T47D (cell line): ENCODE data around the gene OLFML2B.

ENCODE experiments used
- DNase-seq, 2 experiments: peaks; one replicate each; pipeline versions ENCODE4 v3.0.0 to v3.0.0-alpha.2; 2011 to 2012; ENCODE audit warnings: low read depth in 1 of 2, low spot score in 1 of 2
- JUND ChIP-seq: IDR thresholded peaks from 2 replicates; pipeline ENCODE4 v1.6.1; 2012; ENCODE audit warnings: low read depth
- in situ Hi-C: cut with HindIII; loops from 2 replicates; pipeline ENCODE4 v1.10.0; 2016; ENCODE audit warnings: low sequenced_read_pairs, low pct_unique_long_range_greater_than_20kb

Gene OLFML2B

DNA sequence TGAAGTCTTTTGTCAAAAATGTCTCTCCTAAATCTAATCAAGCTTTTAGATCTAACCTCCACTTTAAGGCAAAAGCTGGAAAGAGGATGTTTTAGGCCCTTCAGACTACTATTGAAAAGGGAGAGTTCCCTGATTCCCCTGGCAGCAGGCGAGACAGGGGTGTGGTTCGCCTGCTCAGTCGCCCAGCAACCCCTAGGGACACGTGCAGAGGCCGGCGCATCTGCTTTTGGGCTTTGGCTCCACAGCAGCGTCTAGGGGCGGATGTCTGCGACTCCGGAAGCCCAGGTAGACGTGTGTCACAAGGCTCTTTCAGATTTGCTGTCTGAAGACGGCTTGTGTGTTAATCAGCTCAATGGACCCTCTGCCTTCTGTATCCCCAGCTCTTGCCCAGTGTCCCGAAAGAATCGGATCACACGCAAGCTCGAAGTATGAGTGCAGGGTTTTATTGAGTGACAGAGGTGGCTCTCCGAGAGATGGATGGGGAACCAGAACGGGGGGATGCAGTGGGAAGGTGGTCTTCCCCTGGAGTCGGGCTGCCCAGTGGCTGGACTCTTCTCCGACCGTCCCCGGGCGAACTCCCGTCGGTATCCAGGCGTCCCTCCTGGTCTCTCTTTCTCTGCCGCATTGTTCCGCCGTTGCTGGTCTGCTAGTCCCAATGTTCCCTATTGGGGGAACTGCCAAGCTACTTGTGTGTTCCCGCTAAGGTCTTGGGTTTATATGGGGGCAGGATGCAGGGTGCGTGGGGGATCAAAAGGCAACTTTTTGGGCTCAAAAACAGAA is 45.5 kb downstream of the OLFML2B start:
- no peak for TF ChIP-seq JUND
- DNase-seq = no peak
- in situ Hi-C loops = no loop called here

DNA sequence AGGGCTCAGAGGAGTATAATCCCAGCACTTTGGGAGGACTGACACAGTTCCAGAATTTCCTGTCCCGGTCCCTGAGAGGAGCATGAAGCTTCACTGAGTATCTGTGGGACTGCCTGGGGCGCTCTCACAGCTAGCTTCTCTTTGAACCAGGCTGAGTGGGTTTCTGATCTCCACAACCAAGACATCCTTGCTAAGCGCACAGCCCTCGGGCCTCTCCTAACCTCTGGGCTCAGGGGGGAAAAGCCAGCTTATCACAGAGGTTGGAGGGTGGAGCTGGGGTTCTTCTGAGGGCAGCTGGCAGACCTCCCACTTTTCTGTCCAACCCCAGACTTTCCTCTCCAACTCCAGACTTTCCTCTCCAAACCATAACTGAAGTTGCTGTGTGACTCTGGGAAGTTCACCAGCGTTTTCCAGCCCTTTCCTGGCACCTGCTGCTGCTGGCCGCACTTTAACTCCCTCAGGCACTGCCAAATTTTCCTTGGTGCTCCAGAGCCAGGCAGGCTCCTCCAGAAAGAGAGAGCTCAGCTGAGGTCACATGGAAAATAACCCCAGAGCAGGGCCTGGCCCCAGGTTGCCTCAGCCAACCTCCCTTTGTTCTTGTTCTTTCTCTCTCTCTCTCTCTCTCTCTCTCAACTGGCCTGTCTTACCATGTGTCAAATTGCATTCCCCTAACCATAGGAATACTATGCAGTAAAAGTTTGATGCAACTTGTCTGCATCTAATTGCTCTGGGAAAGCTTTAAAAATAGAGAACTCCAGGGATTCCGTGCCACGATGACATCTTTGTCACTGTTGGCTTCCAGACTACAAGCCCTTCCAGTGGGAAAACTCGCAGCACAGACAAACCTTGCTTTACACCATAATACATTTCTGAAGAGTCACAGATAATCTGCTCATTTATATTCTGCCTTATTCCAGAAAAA is 49.5 kb downstream of the OLFML2B start:
- no peak for DNase-seq
- TF ChIP-seq JUND = no peak
- in situ Hi-C loops = no loop called here

DNA sequence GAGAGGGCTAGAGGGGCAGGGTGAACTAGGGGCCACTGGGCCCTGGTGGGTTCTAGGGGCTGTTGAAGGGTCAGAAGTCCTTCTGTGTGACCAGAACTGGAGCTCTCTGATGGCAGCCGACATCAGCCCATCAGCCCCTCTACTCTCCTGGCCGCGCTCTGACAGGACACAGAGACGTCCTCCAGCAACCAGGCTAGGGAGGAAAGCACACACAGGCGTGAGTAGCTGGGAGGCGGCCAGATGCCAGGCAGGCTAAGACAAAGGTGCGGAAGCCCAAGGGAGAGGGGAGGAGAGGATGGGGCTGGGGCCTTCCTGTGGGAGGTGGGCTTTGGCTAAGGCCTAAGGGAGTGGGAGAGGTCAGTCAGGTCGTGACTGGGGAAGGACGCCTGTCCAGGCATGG is 50.8 kb downstream of the OLFML2B start:
- DNase-seq = no peak
- in situ Hi-C loops = no loop called here
- no peak for TF ChIP-seq JUND

DNA sequence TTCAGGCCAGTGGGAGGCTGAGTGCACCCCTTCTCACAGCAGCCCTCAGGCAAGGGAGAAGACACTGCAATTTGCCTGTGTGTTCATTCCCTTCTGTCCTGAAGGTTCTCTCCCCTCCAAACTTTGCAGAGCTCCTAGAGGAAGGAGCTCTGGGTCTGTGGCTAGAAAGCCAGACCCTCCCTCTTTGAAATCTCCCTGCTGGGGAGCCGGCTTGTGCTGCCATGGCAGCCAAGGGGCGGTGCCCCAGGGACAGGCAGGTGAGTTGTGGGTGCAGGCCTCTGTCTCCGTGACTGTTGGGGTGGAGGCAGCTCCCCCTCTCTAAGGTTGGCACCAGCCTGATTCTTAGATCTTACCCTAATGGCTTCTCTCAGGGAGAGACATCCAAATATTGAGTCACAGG is 53.0 kb downstream of the OLFML2B start:
- TF ChIP-seq JUND = no peak
- in situ Hi-C loops = no loop called here
- no peak for DNase-seq

DNA sequence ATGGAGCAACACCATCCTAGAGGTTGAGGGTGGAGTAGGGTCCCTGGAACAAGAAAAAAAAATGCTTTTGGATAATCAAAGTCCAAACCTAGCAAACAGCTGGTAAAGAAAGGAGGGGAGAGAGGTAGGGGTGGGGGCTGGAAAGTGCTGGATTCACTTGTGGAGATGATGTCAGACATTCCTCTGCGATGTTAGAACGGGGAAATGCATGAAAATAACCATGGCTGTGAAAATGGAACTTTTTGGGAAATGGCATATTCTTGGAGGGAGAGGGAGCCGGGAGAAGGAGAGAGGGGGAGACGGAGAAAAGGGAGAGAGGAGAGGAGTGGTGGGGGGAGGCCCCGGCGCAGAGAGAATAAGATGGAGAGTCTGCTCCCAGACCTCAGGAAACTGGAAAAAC is 53.6 kb downstream of the OLFML2B start:
- in situ Hi-C loops = no loop called here
- TF ChIP-seq JUND = no peak

DNA sequence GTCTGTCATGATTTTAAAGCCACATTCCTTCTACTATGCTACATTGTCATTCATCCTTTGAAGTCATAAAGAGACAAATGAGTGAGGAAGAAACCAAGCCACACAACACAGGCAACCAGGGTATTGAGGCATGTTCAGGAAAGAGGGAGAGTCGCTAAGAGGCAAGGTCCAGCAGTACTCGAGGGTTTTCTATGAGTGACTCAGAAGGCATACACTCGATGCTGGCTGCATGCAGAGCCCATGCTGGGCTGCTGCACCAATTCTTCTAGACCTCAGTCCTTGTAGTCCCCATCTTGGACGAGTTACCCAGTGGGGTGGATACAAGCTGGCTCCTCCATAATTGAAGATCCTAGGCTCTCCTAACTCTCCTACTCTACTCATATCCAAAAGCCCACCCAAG is 57.6 kb downstream of the OLFML2B start:
- no peak for DNase-seq
- TF ChIP-seq JUND = no peak
- in situ Hi-C loops = no loop called here

More for the DNA sequence above, 53.6 kb downstream of the OLFML2B start:
- no peak for DNase-seq

DNA sequence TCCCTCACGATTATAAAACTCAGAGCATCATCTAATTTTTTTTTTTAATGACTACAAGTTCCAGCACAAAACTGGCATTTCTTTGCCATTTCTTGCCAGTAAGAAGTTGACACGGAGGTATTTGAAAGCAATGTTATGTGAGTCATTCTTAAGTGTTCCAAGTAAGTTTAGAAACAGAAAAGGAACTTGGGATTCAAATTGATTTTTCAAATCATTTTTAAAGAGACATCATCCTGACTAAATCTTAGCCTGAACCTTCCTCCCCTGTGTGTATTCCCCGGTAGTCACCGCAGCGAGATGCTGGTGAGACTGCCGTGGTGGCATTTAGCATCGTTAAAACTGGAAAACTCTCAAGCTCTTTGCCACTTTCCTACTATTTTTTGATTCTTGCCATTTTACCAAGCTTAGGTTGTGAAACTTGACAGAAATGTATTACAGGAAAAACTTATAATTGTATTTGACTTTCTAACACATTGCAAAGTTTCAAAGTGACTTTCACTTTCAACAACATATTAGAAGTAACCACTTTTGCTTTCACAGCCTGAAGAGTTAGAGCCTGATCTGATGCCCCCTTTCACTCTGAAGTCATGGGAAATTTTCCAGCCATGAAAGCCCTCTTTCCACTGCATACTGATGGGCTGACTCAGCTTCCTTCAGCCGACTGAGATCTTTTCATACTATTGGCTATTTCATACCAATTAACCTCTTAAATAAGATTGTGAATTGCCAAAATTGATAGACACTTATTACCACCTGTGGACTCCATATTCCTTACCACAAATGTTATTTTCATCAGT is 61.4 kb downstream of the OLFML2B start:
- TF ChIP-seq JUND = no peak
- no peak for DNase-seq
- in situ Hi-C loops = no loop called here

DNA sequence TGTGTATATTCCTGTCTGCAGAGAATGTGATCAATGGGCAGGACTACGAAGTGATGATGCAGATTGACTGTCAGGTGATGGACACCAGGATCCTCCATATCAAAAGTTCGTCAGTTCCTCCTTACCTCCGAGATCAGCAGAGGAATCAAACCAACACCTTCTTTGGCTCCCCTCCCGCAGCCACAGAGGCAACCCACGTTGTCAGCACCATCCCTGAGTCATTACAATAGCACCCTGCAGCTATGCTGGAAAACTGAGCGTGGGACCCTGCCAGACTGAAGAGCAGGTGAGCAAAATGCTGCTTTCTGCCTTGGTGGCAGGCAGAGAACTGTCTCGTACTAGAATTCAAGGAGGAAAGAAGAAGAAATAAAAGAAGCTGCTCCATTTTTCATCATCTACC is 65.2 kb downstream of the OLFML2B start:
- TF ChIP-seq JUND = no peak
- DNase-seq = no peak
- in situ Hi-C loops = no loop called here

DNA sequence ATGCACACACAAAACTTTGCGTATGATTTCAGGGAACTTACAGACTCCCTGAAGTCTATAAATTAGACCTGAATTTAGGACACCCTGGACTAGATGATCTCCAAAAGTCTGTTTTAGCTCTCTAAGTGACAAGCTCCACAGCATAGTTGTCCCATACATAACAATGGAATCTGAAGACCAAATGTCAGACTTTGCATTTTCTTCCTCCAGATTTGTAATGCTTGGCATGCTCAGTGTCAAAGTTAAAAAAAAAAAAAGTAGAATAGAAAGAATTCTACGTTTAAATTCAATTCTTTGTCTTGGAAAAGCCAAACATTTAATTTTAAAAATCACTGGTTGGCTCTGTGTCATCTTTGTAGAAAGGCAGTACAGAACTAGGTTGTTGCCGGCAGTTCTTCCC is 66.7 kb downstream of the OLFML2B start:
- in situ Hi-C loops = no loop called here
- DNase-seq = no peak
- no peak for TF ChIP-seq JUND

DNA sequence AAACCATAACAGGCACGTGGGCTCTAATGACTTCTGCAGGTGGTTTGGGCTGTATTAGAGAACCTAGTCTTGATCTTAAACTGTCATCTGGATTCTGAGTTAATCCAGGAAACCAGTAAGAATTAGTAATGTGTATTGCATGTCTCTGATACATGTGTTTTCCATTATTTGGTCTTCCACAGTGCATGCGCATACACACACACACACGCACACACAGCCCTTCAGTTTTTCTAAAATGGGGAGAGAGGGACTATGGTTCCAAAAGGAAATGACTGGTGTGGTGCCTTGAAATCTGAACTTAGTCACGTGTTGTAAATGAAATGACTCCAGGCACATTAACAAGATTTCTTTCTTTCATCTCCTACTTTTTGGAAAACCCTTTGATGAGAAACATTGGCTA is 67.6 kb downstream of the OLFML2B start:
- TF ChIP-seq JUND = no peak
- in situ Hi-C loops = no loop called here
- no peak for DNase-seq

DNA sequence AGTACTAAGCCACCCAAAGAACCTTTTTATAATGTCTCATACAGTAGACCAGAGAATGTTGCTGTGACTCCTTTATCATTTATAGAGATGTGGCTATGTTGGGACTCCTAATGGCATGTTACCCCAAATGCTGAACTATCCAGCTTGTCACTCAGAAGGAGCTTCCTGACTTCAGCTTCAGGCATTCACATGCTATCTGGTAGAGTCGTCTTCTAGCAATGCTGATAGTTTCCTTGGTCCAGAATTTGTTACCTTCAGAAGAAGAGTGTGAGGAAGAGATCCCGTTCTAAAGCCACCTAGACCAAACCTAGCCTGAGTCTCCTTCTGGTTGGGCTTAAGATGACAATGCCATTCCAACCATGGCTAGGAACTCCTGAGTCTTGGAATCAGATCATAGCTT is 68.1 kb downstream of the OLFML2B start:
- in situ Hi-C loops = no loop called here
- DNase-seq = no peak
- TF ChIP-seq JUND = no peak

DNA sequence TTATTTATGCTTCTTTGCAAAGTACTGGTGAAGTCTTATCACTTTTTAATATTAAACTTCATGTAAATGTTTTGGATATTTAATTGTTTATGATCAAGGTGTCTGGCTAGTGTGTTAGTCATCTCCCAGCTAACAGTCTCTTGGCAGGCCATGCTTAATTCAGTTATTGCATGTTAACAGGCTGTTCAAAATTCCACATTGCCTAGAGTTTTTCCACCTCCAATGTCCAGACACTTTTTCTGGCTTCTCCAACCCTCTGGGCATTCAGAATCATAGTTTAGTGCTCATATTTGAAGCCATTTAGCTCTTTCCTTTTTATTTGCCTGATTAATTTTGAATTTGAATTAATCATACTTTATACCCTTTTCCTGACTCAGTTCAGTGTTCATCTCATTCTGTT is 69.2 kb downstream of the OLFML2B start:
- no peak for DNase-seq
- in situ Hi-C loops = no loop called here
- TF ChIP-seq JUND = no peak

DNA sequence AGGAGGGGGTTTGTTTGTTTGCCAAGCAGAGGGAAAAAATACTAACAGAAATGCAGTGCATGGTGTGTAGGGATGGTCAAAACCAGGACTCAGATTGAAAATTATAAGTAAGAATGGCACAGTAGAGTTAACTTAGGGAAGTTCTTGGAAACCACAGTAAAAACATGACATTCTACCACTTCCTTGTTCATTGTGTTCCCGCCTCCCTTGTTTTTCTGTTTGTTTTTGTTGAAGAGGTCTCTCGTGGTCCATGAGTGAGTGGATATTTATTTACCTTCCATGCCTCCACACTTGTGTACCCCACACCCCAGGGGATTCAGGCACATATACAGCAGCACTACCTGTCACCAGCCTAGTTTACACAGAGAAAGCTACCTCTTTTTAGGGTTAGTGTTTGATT is 69.6 kb downstream of the OLFML2B start:
- DNase-seq = no peak
- no peak for TF ChIP-seq JUND
- in situ Hi-C loops = no loop called here
